Upper lobe of right lung (tissue), 1 donor: Measurements from ENCODE around the gene SIGLEC14. TPM values are rescaled to one million over a fixed set of nuclear protein-coding genes. Genes with fewer than 3 reads are reported as not detected.
A peak's percentile ranks its signal among the peaks of the same experiment; 100 is the strongest.

Source experiments
- ATAC-seq: fragments of 200-7000 bp; cut with Tn5 transposase; one replicate; pipeline ENCODE4 v1.9.1; 2020; ENCODE audit warnings: mild to moderate bottlenecking, moderate library complexity
- DNase-seq: peaks from one replicate; pipeline ENCODE4 v3.0.0-alpha.2; 2020
- H3K27ac ChIP-seq: fragments of 200-600 bp; one replicate; pipeline ENCODE4 v1.8.0; 2022
- H3K27me3 ChIP-seq: fragments of 200-600 bp; one replicate; pipeline ENCODE4 v1.8.0; 2022; ENCODE audit warnings: mild to moderate bottlenecking
- H3K36me3 ChIP-seq: fragments of 200-600 bp; one replicate; pipeline ENCODE4 v1.8.0; 2022
- H3K4me1 ChIP-seq: fragments of 200-600 bp; one replicate; pipeline ENCODE4 v1.8.0; 2022
- H3K4me3 ChIP-seq: fragments of 200-600 bp; one replicate; pipeline ENCODE4 v1.8.0; 2022; ENCODE audit warnings: mild to moderate bottlenecking
- H3K9me3 ChIP-seq: fragments of 200-600 bp; one replicate; pipeline ENCODE4 v1.8.0; 2022
- intact Hi-C: fragments of 100-400 bp; cut with DNase I; formaldehyde crosslinking; loops from one replicate; pipeline ENCODE4 v1.11.0; 2022
- total RNA-seq: library from RNA; stranded (reverse); fragmentation: NEBNext Ultra II Directional; extraction: Animal tissue kit (Norgen Biotek cat#: 25700); gene quantifications from one replicate; pipeline ENCODE4 v1.2.1, GENCODE V29; 2021
- TF ChIP-seq, protein P1 (sequence below): fragments of 200-600 bp; IDR thresholded peaks from one replicate; pipeline ENCODE4 v1.8.0; 2022; ENCODE audit warnings: antibody characterized with exemption
- donor health status: DM: no; HTN: yes; CAD: no; lungs with severe emphysema.

The SIGLEC14 gene
- total RNA-seq, 1 donor from 2014 or later = 11.8 TPM

DNA sequence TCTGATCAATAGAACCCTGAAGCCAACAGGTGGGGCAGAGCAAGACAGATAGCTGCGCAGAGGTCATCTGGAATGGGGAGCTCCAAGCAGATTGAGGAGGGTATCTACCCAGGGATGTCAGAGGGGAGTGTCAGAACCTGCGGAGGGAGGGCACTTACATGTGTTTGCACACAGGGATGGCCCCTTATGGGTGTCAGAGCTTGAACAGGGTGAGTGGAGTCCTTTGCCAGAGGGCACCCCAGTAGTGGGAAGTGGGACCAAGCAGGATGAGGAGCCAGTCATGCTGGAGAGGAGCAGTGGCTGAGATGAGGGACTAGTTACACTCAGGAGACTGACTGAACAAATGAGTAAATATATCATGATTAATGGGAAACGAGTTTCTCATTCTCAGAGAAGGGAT lies 17.0 kb upstream of the SIGLEC14 start:
- Histone ChIP-seq H3K4me3 (no peak overlapping the region), H3K4me1 (no peaks in the 10 kb centered on the region), H3K9me3 (no peaks in the 10 kb centered on the region), H3K36me3 (no peaks in the 10 kb centered on the region), H3K27me3 (peaks cover 26% of the 10 kb centered on the region), H3K27ac (no peak overlapping the region)
- intact Hi-C loops = no loop called here
- DNase-seq = no peak
- TF ChIP-seq, protein P1, sequence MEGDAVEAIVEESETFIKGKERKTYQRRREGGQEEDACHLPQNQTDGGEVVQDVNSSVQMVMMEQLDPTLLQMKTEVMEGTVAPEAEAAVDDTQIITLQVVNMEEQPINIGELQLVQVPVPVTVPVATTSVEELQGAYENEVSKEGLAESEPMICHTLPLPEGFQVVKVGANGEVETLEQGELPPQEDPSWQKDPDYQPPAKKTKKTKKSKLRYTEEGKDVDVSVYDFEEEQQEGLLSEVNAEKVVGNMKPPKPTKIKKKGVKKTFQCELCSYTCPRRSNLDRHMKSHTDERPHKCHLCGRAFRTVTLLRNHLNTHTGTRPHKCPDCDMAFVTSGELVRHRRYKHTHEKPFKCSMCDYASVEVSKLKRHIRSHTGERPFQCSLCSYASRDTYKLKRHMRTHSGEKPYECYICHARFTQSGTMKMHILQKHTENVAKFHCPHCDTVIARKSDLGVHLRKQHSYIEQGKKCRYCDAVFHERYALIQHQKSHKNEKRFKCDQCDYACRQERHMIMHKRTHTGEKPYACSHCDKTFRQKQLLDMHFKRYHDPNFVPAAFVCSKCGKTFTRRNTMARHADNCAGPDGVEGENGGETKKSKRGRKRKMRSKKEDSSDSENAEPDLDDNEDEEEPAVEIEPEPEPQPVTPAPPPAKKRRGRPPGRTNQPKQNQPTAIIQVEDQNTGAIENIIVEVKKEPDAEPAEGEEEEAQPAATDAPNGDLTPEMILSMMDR = no peak
- ATAC-seq = no peak

DNA sequence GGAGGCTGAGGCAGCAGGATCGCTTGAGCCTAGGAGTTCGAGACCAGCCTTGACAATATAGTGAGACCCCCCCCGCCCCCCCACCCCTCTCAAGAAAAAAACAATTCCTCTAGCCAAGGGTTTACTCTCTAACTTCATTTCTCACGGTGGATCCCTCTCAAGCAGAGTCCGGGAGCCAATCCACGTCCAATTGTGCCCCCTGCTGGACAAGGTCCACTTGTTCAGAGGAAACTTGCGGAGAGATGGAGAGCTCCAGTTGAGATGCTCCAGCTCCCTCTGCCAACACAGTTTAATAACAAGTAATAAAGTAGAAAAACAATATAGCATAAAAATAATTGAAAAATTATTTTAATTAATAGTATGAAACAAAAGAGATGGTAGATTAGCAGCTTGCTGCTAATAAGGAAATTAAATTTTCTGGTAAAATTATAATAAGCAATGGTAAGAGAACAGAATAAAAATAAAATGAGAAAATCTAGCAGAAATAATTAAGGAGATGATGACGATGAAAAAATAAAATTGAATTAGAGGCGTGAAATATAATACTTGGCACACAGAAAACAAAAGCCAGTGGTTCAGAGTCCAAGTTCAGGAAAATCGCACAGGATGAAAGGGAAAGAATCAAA lies 14.5 kb upstream of the SIGLEC14 start:
- DNase-seq = no peak
- Histone ChIP-seq H3K27ac (no peak overlapping the region), H3K4me3 (no peak overlapping the region), H3K36me3 (no peaks in the 10 kb centered on the region), H3K9me3 (no peaks in the 10 kb centered on the region), H3K27me3 (peaks cover 26% of the 10 kb centered on the region), H3K4me1 (peaks cover 3% of the 10 kb centered on the region)
- intact Hi-C loops = no loop called here
- TF ChIP-seq, protein P1 = peak; percentile 50
- ATAC-seq = peak; percentile 77

GRCh38 chr19:51654783-51655182 lies 8.2 kb upstream of the SIGLEC14 start:
- TF ChIP-seq, protein P1 = no peak
- no peak overlapping the region for H3K27ac ChIP-seq
- H3K4me1 ChIP-seq = peaks cover 3% of the 10 kb centered on the region
- DNase-seq (no peak), ATAC-seq (no peak)
- no peaks in the 10 kb centered on the region for H3K27me3 ChIP-seq
- no peak overlapping the region for H3K4me3 ChIP-seq
- no peaks in the 10 kb centered on the region for H3K9me3 ChIP-seq
- no peaks in the 10 kb centered on the region for H3K36me3 ChIP-seq
- intact Hi-C loops = no loop called here

- no peak for DNase-seq
- intact Hi-C loops = no loop called here
- TF ChIP-seq, protein P1 = no peak
- ATAC-seq = no peak
- Histone ChIP-seq H3K36me3 (no peaks in the 10 kb centered on the region), H3K4me1 (peaks cover 3% of the 10 kb centered on the region), H3K9me3 (no peaks in the 10 kb centered on the region), H3K4me3 (no peak overlapping the region), H3K27me3 (no peaks in the 10 kb centered on the region), H3K27ac (no peak overlapping the region)
Observed at GRCh38 chr19:51653162-51653561, 6.5 kb upstream of the SIGLEC14 start.

DNA sequence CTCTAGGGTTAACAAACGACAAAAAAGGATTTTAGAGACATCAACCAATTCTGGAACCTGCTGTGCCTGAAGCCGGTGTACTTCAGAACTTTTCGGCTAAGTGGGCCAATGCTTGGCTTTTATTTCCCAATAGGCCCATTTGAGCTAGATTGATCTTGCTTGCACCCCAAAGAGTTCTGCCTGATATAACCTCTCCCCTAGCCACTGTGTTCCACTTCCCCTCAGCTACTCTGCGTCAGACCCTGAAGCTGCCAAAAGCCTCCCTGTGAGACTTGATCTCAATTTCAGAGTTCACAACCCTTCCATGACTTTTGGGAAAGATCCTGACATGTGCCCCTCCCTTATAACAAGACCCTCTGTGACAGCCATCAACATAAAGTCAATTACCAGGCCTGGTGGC lies 5.6 kb upstream of the SIGLEC14 start:
- H3K4me3 ChIP-seq = no peak overlapping the region
- TF ChIP-seq, protein P1 = no peak
- no peaks in the 10 kb centered on the region for H3K9me3 ChIP-seq
- peaks cover 2% of the 10 kb centered on the region for H3K4me1 ChIP-seq
- intact Hi-C loops = no loop called here
- H3K27ac ChIP-seq = no peak overlapping the region
- H3K36me3 ChIP-seq = no peaks in the 10 kb centered on the region
- no peak for DNase-seq
- ATAC-seq = peak; percentile 76
- H3K27me3 ChIP-seq = no peaks in the 10 kb centered on the region
